GM18861 (cell line): ENCODE results near the gene CENPB.

ENCODE experiments used
- ATAC-seq: cut with Tn5 transposase; IDR thresholded peaks from one replicate; pipeline ENCODE4 v1.9.1; 2021; ENCODE audit not compliant: unreplicated experiment

Gene CENPB

GRCh38 chr20:3767427-3768341, 18.9 kb downstream of the CENPB start, which contains the start of gene ADISSP:
Gene ADISSP (minus strand): TSS chr20:3767753. CDS start chr20:3760100, 7,653 bp downstream.
- peak; percentile 93 for ATAC-seq

GRCh38 chr20:3767110-3767426, 19.5 kb downstream of the CENPB start:
- ATAC-seq, result no peak

- no peak for ATAC-seq
Observed at GRCh38 chr20:3766422-3767109, 20.0 kb downstream of the CENPB start.

- no peak for ATAC-seq
Observed at GRCh38 chr20:3765171-3765882, 21.2 kb downstream of the CENPB start.

- ATAC-seq, result no peak
Observed at GRCh38 chr20:3764659-3765058, 21.9 kb downstream of the CENPB start.

GRCh38 chr20:3763671-3764601, 22.6 kb downstream of the CENPB start:
- no peak for ATAC-seq

- no peak for ATAC-seq
Observed at GRCh38 chr20:3760655-3761348, 25.7 kb downstream of the CENPB start.

- no peak for ATAC-seq
Observed at GRCh38 chr20:3759884-3760283, 26.7 kb downstream of the CENPB start.

- no peak for ATAC-seq
Observed at GRCh38 chr20:3759316-3759823, 27.2 kb downstream of the CENPB start.

- ATAC-seq, result no peak
Observed at GRCh38 chr20:3758566-3758965, 28.0 kb downstream of the CENPB start.

GRCh38 chr20:3757268-3757667, 29.3 kb downstream of the CENPB start:
- no peak for ATAC-seq

- no peak for ATAC-seq
Observed at GRCh38 chr20:3755814-3756480, 30.6 kb downstream of the CENPB start.

GRCh38 chr20:3755269-3755668, 31.3 kb downstream of the CENPB start:
- no peak for ATAC-seq

- ATAC-seq, result no peak
Observed at GRCh38 chr20:3754276-3754630, 32.3 kb downstream of the CENPB start.

- ATAC-seq, result no peak
Observed at GRCh38 chr20:3753501-3754275, 32.9 kb downstream of the CENPB start.

GRCh38 chr20:3753098-3753497, 33.4 kb downstream of the CENPB start:
- ATAC-seq, result no peak

- ATAC-seq, result no peak
Observed at GRCh38 chr20:3752386-3752759, 34.2 kb downstream of the CENPB start.

GRCh38 chr20:3751675-3752385, 34.7 kb downstream of the CENPB start:
- no peak for ATAC-seq
